ENCODE results near the gene OR6M1. TPM values are rescaled to one million over a fixed set of nuclear protein-coding genes. Genes with fewer than 3 reads are reported as not detected.

OR6M1 gene
- total RNA-seq, 1 experiment from 2014 or later = not detected

- H3K36me3 ChIP-seq (ENCODE audit: control insufficient read depth, insufficient read depth, low read length) = no peaks in the 10 kb centered on the region
- CTCF ChIA-PET = no interaction called here
- H3K27me3 ChIP-seq (ENCODE audit: control insufficient read depth, insufficient read depth, low read length) = peaks cover 7% of the 10 kb centered on the region
- DNase-seq (ENCODE audit: low read depth, low spot score) (no peak), ATAC-seq (no peak)
- no peak overlapping the region for H3K27ac ChIP-seq (ENCODE audit: low read length)
- no peak overlapping the region for H3K4me3 ChIP-seq (ENCODE audit: low read depth in 2 of 2, low read length in 2 of 2)
- BruUV-seq (replicated peaks) = no TSS peak
- no peaks in the 10 kb centered on the region for H3K9me3 ChIP-seq (ENCODE audit: control insufficient read depth, insufficient read depth, low read depth, low read length)
- intact Hi-C loops (cut with micrococcal nuclease; ENCODE audit: unreplicated experiment) (no loop called here), in situ Hi-C loops (cut with HindIII; ENCODE audit: low pct_unique_long_range_greater_than_20kb, low sequenced_read_pairs) (no loop called here)
- POLR2A ChIA-PET = no interaction called here
- TF ChIP-seq REST (IDR thresholded peaks at IDR 0.05; ENCODE audit: insufficient read depth in 1 of 2, low read depth in 2 of 2, low read length in 1 of 2) (no peak), SIN3A (IDR thresholded peaks at IDR 0.05; ENCODE audit: borderline replicate concordance, insufficient read depth, low read depth, low read length) (no peak), CTCF (IDR thresholded peaks at IDR 0.05) (no peak), TCF7L2 (IDR thresholded peaks at IDR 0.05; ENCODE audit: low read depth, low read length) (no peak), POLR2AphosphoS5 (IDR thresholded peaks at IDR 0.05; ENCODE audit: low read depth, low read length) (no peak)
- no peaks in the 10 kb centered on the region for H3K4me1 ChIP-seq (ENCODE audit: control insufficient read depth, insufficient read depth, low read length)
These were observed 48.2 kb downstream of the OR6M1 start for GRCh38 chr11:123757976-123758375.

- peaks cover 7% of the 10 kb centered on the region for H3K27me3 ChIP-seq (ENCODE audit: control insufficient read depth, insufficient read depth, low read length)
- no peak overlapping the region for H3K4me3 ChIP-seq (ENCODE audit: low read depth in 2 of 2, low read length in 2 of 2)
- POLR2A ChIA-PET = no interaction called here
- H3K27ac ChIP-seq (ENCODE audit: low read length) = no peak overlapping the region
- intact Hi-C loops (cut with micrococcal nuclease; ENCODE audit: unreplicated experiment) = no loop called here
- DNase-seq (ENCODE audit: low read depth, low spot score) = no peak
- H3K4me1 ChIP-seq (ENCODE audit: control insufficient read depth, insufficient read depth, low read length) = no peaks in the 10 kb centered on the region
- in situ Hi-C loops (cut with HindIII; ENCODE audit: low pct_unique_long_range_greater_than_20kb, low sequenced_read_pairs) = no loop called here
- H3K36me3 ChIP-seq (ENCODE audit: control insufficient read depth, insufficient read depth, low read length) = no peaks in the 10 kb centered on the region
- CTCF ChIA-PET = no interaction called here
- no TSS peak for BruUV-seq (replicated peaks)
- no peaks in the 10 kb centered on the region for H3K9me3 ChIP-seq (ENCODE audit: control insufficient read depth, insufficient read depth, low read depth, low read length)
- ATAC-seq = no peak
- TF ChIP-seq CTCF (IDR thresholded peaks at IDR 0.05) (no peak), TCF7L2 (IDR thresholded peaks at IDR 0.05; ENCODE audit: low read depth, low read length) (no peak), POLR2AphosphoS5 (IDR thresholded peaks at IDR 0.05; ENCODE audit: low read depth, low read length) (no peak), REST (IDR thresholded peaks at IDR 0.05; ENCODE audit: insufficient read depth in 1 of 2, low read depth in 2 of 2, low read length in 1 of 2) (no peak), SIN3A (IDR thresholded peaks at IDR 0.05; ENCODE audit: borderline replicate concordance, insufficient read depth, low read depth, low read length) (no peak)
These were observed 50.3 kb downstream of the OR6M1 start for GRCh38 chr11:123755813-123756212.

Other genes with a start within 250 kb of the OR6M1 start
- gene SCN3B, start 151.7 kb downstream of the OR6M1 start, total RNA-seq (2021; ENCODE audit: unreplicated experiment) = 0.10 TPM
- 24.5 TPM for gene ZNF202, start 64.7 kb downstream of the OR6M1 start, total RNA-seq (2021; ENCODE audit: unreplicated experiment)
- not detected for gene OR6X1, start 51.8 kb downstream of the OR6M1 start, total RNA-seq (2021; ENCODE audit: unreplicated experiment)
- gene TMEM225, start 79.3 kb upstream of the OR6M1 start, total RNA-seq (2021; ENCODE audit: unreplicated experiment) = not detected
- not detected for gene OR8D4, start 95.8 kb upstream of the OR6M1 start, total RNA-seq (2021; ENCODE audit: unreplicated experiment)
- gene OR4D5, start 133.3 kb upstream of the OR6M1 start, total RNA-seq (2021; ENCODE audit: unreplicated experiment) = not detected
- not detected for gene OR6T1, start 137.5 kb upstream of the OR6M1 start, total RNA-seq (2021; ENCODE audit: unreplicated experiment)
- not detected for gene OR10S1, start 171.4 kb upstream of the OR6M1 start, total RNA-seq (2021; ENCODE audit: unreplicated experiment)
- not detected for gene OR10G6, start 188.8 kb upstream of the OR6M1 start, total RNA-seq (2021; ENCODE audit: unreplicated experiment)
- gene OR10G4, start 206.6 kb upstream of the OR6M1 start, total RNA-seq (2021; ENCODE audit: unreplicated experiment) = not detected
- gene OR10G9, start 216.7 kb upstream of the OR6M1 start, total RNA-seq (2021; ENCODE audit: unreplicated experiment) = not detected
- not detected for gene OR10G8, start 220.4 kb upstream of the OR6M1 start, total RNA-seq (2021; ENCODE audit: unreplicated experiment)
- gene OR10G7, start 235.0 kb upstream of the OR6M1 start, total RNA-seq (2021; ENCODE audit: unreplicated experiment) = not detected